GM21381 (cell line): Measurements from ENCODE around the gene ENG.
"Not testable (repeated sequence)": the region's sequence is repeated elsewhere in the genome, so short reads cannot be mapped to it uniquely, and the experiment has no call there.

Experiments
- ATAC-seq: cut with Tn5 transposase; IDR thresholded peaks from one replicate; pipeline ENCODE4 v1.9.1; 2021; ENCODE audit warnings: mild to moderate bottlenecking, moderate library complexity; ENCODE audit not compliant: unreplicated experiment

ENG gene

GRCh38 chr9:127878652-127879390 lies 24.4 kb upstream of the ENG start:
- no peak for ATAC-seq

DNA sequence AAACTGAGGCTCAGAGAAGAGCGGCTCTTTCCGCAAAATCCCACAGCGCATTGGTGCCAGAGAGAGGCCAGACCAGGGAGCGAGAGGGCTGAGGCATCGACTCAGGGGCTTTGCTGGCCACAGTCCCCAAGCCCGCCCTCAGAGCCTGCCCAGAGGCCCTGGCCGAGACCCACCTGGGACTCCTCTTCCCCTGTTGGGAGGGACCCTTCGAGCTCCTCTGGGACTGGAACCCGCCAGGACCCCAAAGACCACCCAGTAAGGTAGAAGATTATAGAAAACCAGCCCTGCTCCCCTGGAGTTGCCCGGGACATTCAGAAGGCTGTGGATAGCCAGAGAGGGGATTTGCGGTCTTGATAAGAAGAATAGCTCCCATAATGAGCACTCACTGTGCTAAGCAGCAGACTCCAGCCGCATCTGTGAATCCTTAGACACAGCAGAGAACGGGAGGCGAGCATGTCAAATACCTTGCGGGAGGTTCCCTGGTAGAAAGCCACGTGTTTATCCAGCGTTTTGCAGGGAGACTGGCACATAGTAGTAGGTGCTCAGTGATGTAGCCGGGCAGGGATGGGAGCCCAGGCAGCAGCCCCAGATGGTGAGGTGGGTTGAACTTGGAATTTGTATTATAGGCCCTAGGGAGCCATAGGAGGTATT lies 23.7 kb upstream of the ENG start:
- ATAC-seq = no peak

DNA sequence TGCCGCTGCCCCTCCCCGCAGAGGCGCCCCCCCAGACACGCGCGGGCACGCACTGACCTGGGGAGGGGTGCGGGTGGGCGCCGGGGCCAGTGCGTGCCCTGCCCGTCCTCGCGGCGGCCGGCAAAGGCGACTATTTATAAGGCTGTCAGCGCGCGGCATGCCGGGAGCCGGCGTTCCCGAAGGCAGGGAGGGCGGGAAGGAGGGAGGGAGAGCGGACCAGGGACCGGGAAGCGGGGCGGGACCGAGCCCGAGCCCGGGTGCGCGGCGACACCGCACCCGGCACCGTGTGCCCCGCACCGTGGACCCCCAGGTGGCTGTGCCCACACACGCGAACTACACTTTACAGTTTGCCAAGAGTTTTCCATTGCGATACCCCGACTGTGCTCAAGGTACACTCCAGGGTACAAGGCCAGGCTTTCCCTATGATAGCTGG lies 23.1 kb upstream of the ENG start, which contains the start of gene AK1:
Gene AK1, minus strand, starts transcription at position 110 of the 433 bp plus-strand sequence. CDS start 3,058 bp downstream, outside the sequence.
- no peak for ATAC-seq

DNA sequence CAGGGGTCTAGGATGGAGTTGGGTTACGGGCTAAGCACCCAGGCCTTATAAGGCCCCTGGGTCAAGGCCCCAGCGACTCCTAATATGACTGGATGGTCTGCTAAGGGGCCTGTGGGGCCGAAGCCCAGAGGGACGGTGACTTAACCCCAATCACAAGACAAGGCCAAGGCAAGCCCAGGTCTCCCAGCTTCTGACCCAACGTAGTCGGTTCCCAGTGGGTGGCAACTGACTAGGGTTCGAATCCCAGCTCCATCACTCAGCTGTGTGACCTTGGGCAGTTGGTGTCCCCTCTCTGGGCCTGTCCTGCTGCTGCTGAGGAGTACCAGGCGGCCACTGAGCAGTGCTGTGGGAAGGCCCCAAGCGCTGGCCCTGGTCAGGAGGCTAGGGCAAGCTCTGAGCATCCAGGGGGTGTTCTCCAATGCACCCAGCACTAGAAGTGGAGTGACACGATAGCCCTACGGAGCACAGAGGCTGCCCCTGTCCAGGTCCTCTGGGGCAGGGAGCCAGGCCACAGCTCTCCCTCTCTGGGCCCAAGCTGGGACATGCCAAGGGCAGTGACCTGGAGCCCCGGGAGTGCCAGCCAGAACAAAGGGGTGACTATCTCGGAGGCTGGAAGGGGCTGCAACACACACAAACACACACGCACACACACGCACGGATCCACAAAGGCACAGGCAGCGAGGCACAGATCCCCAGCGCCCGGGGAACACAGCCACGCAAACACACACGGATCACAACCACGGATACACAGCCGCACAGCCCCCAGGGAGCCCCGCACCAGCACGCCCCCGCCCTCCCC lies 22.5 kb upstream of the ENG start:
- ATAC-seq = no peak

DNA sequence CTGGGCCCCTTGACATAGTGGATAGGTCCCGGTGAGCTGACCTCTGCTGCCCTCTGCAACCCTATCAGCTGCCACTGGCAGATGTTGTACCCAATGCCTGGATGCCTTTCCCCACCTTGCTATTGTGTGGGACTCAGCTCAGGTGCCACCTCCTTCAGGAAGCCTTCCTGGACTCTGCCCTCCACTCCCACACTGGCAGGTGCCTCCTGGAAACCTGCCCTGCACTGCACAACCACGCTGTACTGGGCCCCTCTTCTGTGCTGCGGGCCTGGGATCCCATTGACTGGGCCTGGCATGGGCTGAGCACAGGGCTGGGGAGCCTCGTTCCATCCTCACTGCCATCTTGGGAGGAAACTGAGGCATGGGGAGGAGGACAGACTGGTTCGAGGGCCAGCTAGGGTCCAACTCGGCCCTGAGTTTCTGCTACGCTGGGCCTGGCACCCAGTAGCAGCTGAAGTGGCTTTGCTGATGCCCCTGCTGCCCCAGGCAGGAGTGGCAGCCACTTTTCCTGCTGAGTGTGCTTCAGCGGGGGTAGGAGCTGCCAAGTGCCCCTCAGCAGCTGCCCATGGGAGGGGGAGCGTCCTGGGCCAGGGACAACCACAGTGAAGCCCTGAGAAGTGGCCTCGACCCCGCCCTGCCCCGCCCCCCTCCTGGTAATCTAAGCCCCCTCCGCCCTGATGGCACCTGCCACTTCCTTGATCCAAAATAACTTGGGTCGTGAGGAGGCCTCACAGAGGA lies 21.7 kb upstream of the ENG start:
- no peak for ATAC-seq

- ATAC-seq = no peak
Observed at GRCh38 chr9:127875306-127875966, 21.0 kb upstream of the ENG start.

GRCh38 chr9:127874301-127875221 lies 20.1 kb upstream of the ENG start:
- no peak for ATAC-seq

GRCh38 chr9:127873886-127874285 lies 19.4 kb upstream of the ENG start:
- no peak for ATAC-seq

- no peak for ATAC-seq
Observed at GRCh38 chr9:127873223-127873691, 18.8 kb upstream of the ENG start.

- no peak for ATAC-seq
Observed at GRCh38 chr9:127872369-127873222, 18.1 kb upstream of the ENG start.

GRCh38 chr9:127871531-127871930 lies 17.1 kb upstream of the ENG start:
- ATAC-seq = no peak

- ATAC-seq = no peak
Observed at GRCh38 chr9:127870887-127871286, 16.4 kb upstream of the ENG start.

DNA sequence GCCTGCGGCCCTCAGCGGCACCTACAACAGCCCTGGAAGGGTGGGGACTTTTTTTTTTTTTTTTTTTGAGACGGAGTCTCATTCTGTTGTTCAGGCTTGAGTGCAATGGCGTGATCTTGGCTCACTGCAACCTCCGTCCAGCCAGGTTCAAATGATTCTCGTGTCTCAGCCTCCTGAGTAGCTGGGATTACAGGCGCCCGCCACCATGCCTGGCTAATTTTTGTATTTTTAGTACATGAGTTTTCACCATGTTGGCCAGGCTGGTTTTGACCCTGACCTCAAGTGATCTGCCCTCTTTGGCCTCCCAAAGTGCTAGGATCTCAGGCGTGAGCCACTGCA lies 15.7 kb upstream of the ENG start:
- not testable (repeated sequence) for ATAC-seq

- ATAC-seq = no peak
Observed at GRCh38 chr9:127869310-127870152, 15.1 kb upstream of the ENG start.

DNA sequence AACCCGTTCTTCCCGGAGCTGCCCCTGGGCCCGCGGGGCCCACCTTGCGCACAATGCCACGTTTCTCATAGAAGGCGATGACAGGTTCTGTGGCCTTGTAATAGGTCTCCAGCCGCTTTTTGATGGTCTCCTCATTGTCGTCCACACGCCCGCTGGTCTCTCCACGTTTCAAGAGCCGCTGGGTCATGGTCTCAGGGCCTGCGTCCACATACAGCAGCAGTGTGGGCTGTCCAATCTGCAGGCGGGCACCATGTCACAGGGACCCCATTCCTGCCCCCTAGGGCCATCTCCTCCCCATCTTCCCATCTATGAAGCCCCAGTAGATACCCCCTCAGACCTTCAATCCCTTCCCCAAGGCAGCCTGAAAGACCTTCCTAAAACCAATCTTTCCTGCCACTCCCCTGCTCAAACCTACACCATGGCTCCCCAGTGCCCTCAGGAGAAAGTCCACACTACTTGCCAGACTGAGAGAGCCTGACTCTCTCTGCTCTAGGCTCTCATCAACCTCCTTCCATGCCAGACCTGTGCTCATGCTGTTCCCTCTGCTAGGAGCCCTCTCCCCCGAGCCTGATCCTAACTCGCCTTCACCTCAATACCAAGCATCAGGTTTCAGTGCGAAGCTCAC lies 13.9 kb upstream of the ENG start:
- no peak for ATAC-seq

GRCh38 chr9:127867356-127868277 lies 13.2 kb upstream of the ENG start:
- no peak for ATAC-seq
